Tibial nerve (tissue), 4 donors: ENCODE data around the gene CFAP70.

Experiments used
- EP300 ChIP-seq, 2 donors: sonication (generic); formaldehyde crosslinking; IDR thresholded peaks; one replicate each; pipeline ENCODE4 v1.6.1; 2017; ENCODE audit warnings: antibody characterized with exemption in 2 of 2, mild to moderate bottlenecking in 1 of 2
- POLR2A ChIP-seq, 2 donors: fragments of 450-650 bp; IDR thresholded peaks; one replicate each; pipeline ENCODE4 v1.6.1; 2017; ENCODE audit warnings: antibody characterized with exemption in 2 of 2, mild to moderate bottlenecking in 2 of 2, moderate library complexity in 2 of 2
- TF ChIP-seq, protein P1 (sequence below), 5 experiments: fragments of 200-600 bp in 3 of 5; fragments of 450-650 bp in 2 of 5; sonication (generic) in 3 of 5; IDR thresholded peaks; one replicate each; pipeline ENCODE4 v1.5.1; 2016 to 2019; ENCODE audit warnings: antibody characterized with exemption in 5 of 5, mild to moderate bottlenecking in 3 of 5, moderate library complexity in 2 of 5

DNA sequence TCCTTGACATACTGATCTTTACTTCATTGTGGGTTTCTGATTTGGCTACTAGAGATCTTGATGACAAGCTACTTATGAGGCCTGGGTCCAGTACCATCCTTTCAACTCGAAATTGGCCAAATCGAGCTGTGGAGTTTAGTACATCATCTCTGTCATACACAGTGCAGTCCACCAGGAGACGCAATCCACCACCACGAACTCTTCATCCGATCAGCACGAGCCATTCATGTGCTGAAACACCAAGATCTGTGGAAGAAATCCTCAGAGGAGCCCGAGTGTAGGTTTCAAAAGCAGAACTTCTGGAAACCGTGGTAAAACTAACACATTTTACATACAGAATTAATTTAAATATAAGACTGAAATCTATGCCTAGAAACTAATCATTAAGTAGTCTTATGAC is 125.8 kb downstream of the CFAP70 start:
- TF ChIP-seq EP300 (IDR thresholded peaks at IDR 0.05) (no peak), POLR2A (IDR thresholded peaks at IDR 0.05) (no peak)
- TF ChIP-seq, protein P1, sequence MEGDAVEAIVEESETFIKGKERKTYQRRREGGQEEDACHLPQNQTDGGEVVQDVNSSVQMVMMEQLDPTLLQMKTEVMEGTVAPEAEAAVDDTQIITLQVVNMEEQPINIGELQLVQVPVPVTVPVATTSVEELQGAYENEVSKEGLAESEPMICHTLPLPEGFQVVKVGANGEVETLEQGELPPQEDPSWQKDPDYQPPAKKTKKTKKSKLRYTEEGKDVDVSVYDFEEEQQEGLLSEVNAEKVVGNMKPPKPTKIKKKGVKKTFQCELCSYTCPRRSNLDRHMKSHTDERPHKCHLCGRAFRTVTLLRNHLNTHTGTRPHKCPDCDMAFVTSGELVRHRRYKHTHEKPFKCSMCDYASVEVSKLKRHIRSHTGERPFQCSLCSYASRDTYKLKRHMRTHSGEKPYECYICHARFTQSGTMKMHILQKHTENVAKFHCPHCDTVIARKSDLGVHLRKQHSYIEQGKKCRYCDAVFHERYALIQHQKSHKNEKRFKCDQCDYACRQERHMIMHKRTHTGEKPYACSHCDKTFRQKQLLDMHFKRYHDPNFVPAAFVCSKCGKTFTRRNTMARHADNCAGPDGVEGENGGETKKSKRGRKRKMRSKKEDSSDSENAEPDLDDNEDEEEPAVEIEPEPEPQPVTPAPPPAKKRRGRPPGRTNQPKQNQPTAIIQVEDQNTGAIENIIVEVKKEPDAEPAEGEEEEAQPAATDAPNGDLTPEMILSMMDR (IDR thresholded peaks at IDR 0.05), result no peak
